HepG2 (cell line): Measurements from ENCODE around the gene ITGB5. TPM values are rescaled to one million over a fixed set of nuclear protein-coding genes. Genes with fewer than 3 reads are reported as not detected.

Experiments used
- ATF7 ChIP-seq, 2 experiments: fragments of 450-650 bp in 1 of 2; sonication (generic) in 1 of 2; formaldehyde crosslinking in 1 of 2; IDR thresholded peaks; 2 replicates each; pipeline versions ENCODE4 v1.4.0 to v1.6.1; 2016 to 2020; ENCODE audit warnings: antibody characterized with exemption in 1 of 2, mild to moderate bottlenecking in 1 of 2, missing genetic modification reagents in 1 of 2
- FOSL2 ChIP-seq: sonication (generic); formaldehyde crosslinking; IDR thresholded peaks from 2 replicates; pipeline ENCODE4 v1.4.0; 2020; ENCODE audit warnings: missing genetic modification reagents
- FUBP1 ChIP-seq: sonication (generic); formaldehyde crosslinking; IDR thresholded peaks from 2 replicates; pipeline ENCODE4 v1.5.1; 2020; ENCODE audit warnings: missing genetic modification reagents, mild to moderate bottlenecking, borderline replicate concordance
- MTA1 ChIP-seq: sonication (generic); formaldehyde crosslinking; IDR thresholded peaks from 2 replicates; pipeline ENCODE4 v1.4.0; 2020; ENCODE audit warnings: missing genetic modification reagents, mild to moderate bottlenecking, borderline replicate concordance
- REL ChIP-seq: sonication (generic); formaldehyde crosslinking; conservative IDR thresholded peaks from 2 replicates; pipeline ENCODE4 v1.8.0; 2022; ENCODE audit warnings: mild to moderate bottlenecking, missing genetic modification reagents, moderate library complexity
- RORA ChIP-seq: sonication (generic); formaldehyde crosslinking; IDR thresholded peaks from 2 replicates; pipeline ENCODE4 v1.5.0; 2020; ENCODE audit warnings: mild to moderate bottlenecking, missing genetic modification reagents, moderate library complexity
- SIN3A ChIP-seq: IDR thresholded peaks from 2 replicates; pipeline ENCODE4 v1.6.1; 2011; ENCODE audit warnings: low read depth, mild to moderate bottlenecking, control low read depth, low read length, borderline replicate concordance
- SMAD9 ChIP-seq: sonication (generic); formaldehyde crosslinking; IDR thresholded peaks from 2 replicates; pipeline ENCODE4 v1.5.1; 2020; ENCODE audit warnings: mild to moderate bottlenecking, missing genetic modification reagents
- TFAP4 ChIP-seq: sonication (generic); IDR thresholded peaks from 2 replicates; pipeline ENCODE4 v1.6.1; 2016; ENCODE audit warnings: low read depth, borderline replicate concordance
- USF2 ChIP-seq, 2 experiments: sonication (generic) in 1 of 2; formaldehyde crosslinking in 1 of 2; IDR thresholded peaks; 2 replicates each; pipeline versions ENCODE4 v1.5.1 to v1.6.1; 2011 to 2020; ENCODE audit warnings: borderline replicate concordance in 1 of 2, low read depth in 1 of 2, low read length in 1 of 2, mild to moderate bottlenecking in 1 of 2, missing genetic modification reagents in 1 of 2, moderate library complexity in 1 of 2
- ZBTB10 ChIP-seq: sonication (generic); formaldehyde crosslinking; IDR thresholded peaks from 2 replicates; pipeline ENCODE4 v1.4.0; 2020; ENCODE audit warnings: missing genetic modification reagents, borderline replicate concordance
- ZFAT ChIP-seq: sonication (generic); formaldehyde crosslinking; conservative IDR thresholded peaks from 2 replicates; pipeline ENCODE4 v1.8.1; 2023; ENCODE audit warnings: missing genetic modification reagents, inconsistent platforms
- ZIK1 ChIP-seq: sonication (generic); formaldehyde crosslinking; IDR thresholded peaks from 2 replicates; pipeline ENCODE4 v1.5.0; 2020; ENCODE audit warnings: mild to moderate bottlenecking, low read depth, missing genetic modification reagents, borderline replicate concordance
- ZMYM3 ChIP-seq: sonication (generic); formaldehyde crosslinking; IDR thresholded peaks from 2 replicates; pipeline ENCODE4 v1.5.1; 2020; ENCODE audit warnings: mild to moderate bottlenecking, missing genetic modification reagents
- ZNF460 ChIP-seq: sonication (generic); formaldehyde crosslinking; IDR thresholded peaks from 2 replicates; pipeline ENCODE4 v1.5.1; 2020; ENCODE audit warnings: missing genetic modification reagents, mild to moderate bottlenecking, borderline replicate concordance
- ZNF546 ChIP-seq: sonication (generic); formaldehyde crosslinking; conservative IDR thresholded peaks from 2 replicates; pipeline ENCODE4 v1.8.1; 2023; ENCODE audit warnings: mild to moderate bottlenecking, missing genetic modification reagents
- ZNF644 ChIP-seq: IDR thresholded peaks from 2 replicates; pipeline ENCODE4 v1.6.1; 2016; ENCODE audit warnings: low read depth
- ZNF737 ChIP-seq: sonication (generic); formaldehyde crosslinking; IDR thresholded peaks from 2 replicates; pipeline ENCODE4 v1.5.0; 2020; ENCODE audit warnings: missing genetic modification reagents, mild to moderate bottlenecking, borderline replicate concordance
- ZNF883 ChIP-seq: sonication (generic); formaldehyde crosslinking; IDR thresholded peaks from 2 replicates; pipeline ENCODE4 v1.5.1; 2020; ENCODE audit warnings: mild to moderate bottlenecking, missing genetic modification reagents; ENCODE audit errors: not compliant biosample characterization
- polyA plus RNA-seq, 8 experiments: library from polyadenylated mRNA; depleted of rRNA in 3 of 8; stranded (reverse) in 7 of 8; unstranded in 1 of 8; fragments of >200 nt; fragmentation: Illumina TruSeq in 4 of 8; extraction: Trizol in 4 of 8; gene quantifications; 2 replicates each; pipeline versions ENCODE4 v1.2.1 to v1.2.3, GENCODE V29; 2011 to 2016; ENCODE audit warnings: low read depth in 4 of 8, missing spikeins in 1 of 8, mixed read lengths in 1 of 8; ENCODE audit not compliant: insufficient read depth in 1 of 8
- total RNA-seq, 5 experiments: library from RNA; depleted of rRNA; stranded (reverse); fragments of >200 nt; fragmentation: Illumina TruSeq; extraction: Trizol; gene quantifications; 2 replicates each; pipeline ENCODE4 v1.2.3, GENCODE V29; 2016; ENCODE audit warnings: low read depth in 1 of 5

The ITGB5 gene
- total and polyA plus RNA-seq, 2 of the 13 experiments (the other 11 are each of a cell fraction or from before 2014, with no cell fraction given) = 74.1 to 343 TPM

- TF ChIP-seq ZBTB10 = no peak
- peak; percentile 34 for TF ChIP-seq ZMYM3 (CRISPR knock-in tag)
- no peak for TF ChIP-seq ATF7 (IDR thresholded peaks at IDR 0.05)
- peak; percentile 87 for TF ChIP-seq ATF7 (CRISPR knock-in tag; IDR thresholded peaks at IDR 0.05)
- no peak for TF ChIP-seq ZNF546 (CRISPR knock-in tag)
- TF ChIP-seq FOSL2 = peak; percentile 96
- peak; percentile 53; the same call in 1 of the 2 replicates for TF ChIP-seq RORA (CRISPR knock-in tag)
- TF ChIP-seq ZNF460 (CRISPR knock-in tag) = 0 out of 2 replicates have a peak, but pooled peaks have one; percentile 24
- TF ChIP-seq ZFAT (CRISPR knock-in tag) = no peak
- no peak for TF ChIP-seq ZIK1
- TF ChIP-seq ZNF644 = peak; percentile 51
- no peak for TF ChIP-seq ZNF883 (CRISPR knock-in tag)
- TF ChIP-seq TFAP4 = peak; percentile 85
- TF ChIP-seq REL (CRISPR knock-in tag) = peak; percentile 53; the same call in 1 of the 2 replicates
- 0 out of 2 replicates have a peak, but pooled peaks have one; percentile 38 for TF ChIP-seq SIN3A
- peak; percentile 97 for TF ChIP-seq USF2 (IDR thresholded peaks at IDR 0.05; ENCODE audit: low read depth, low read length)
- peak; percentile 95; the same call in 1 of the 2 replicates for TF ChIP-seq USF2 (CRISPR knock-in tag; IDR thresholded peaks at IDR 0.05; ENCODE audit: borderline replicate concordance)
- peak; percentile 72; the same call in 1 of the 2 replicates for TF ChIP-seq ZNF737 (CRISPR knock-in tag)
- no peak for TF ChIP-seq SMAD9 (CRISPR knock-in tag)
- no peak for TF ChIP-seq FUBP1 (CRISPR knock-in tag)
- peak; percentile 92 for TF ChIP-seq MTA1 (CRISPR knock-in tag)
Measured at GRCh38 chr3:124834723-124835718, 52.1 kb downstream of the ITGB5 start (continued).
